BLaER1 treated with 17β-estradiol and CSF1 and Interleukin-3, amounts not matched to agents 10 nM and 100 nM (cell line): ENCODE results near the gene S100A16.
A peak's percentile ranks its signal among the peaks of the same experiment; 100 is the strongest.
"Not testable (repeated sequence)": the region's sequence is repeated elsewhere in the genome, so short reads cannot be mapped to it uniquely, and the experiment has no call there.

Experiments used
- H3K27ac ChIP-seq, 11 experiments: shearing (Covaris generic); formaldehyde crosslinking; 2 replicates each; pipeline ENCODE4 v1.8.1; 2022
- H3K27me3 ChIP-seq, 11 experiments: shearing (Covaris generic); formaldehyde crosslinking; 2 replicates each; pipeline ENCODE4 v1.8.1; 2022
- H3K36me3 ChIP-seq, 11 experiments: shearing (Covaris generic); formaldehyde crosslinking; 2 replicates each; pipeline ENCODE4 v1.8.1; 2022
- H3K4me1 ChIP-seq, 10 experiments: shearing (Covaris generic); formaldehyde crosslinking; 2 replicates each; pipeline ENCODE4 v1.8.1; 2022
- H3K4me2 ChIP-seq, 11 experiments: shearing (Covaris generic); formaldehyde crosslinking; 2 replicates each; pipeline ENCODE4 v1.8.1; 2022
- H3K4me3 ChIP-seq, 10 experiments: shearing (Covaris generic); formaldehyde crosslinking; 2 replicates each; pipeline ENCODE4 v1.8.1; 2022
- H3K9ac ChIP-seq, 11 experiments: shearing (Covaris generic); formaldehyde crosslinking; 2 replicates each; pipeline ENCODE4 v1.8.1; 2022
- H3K9me3 ChIP-seq, 11 experiments: shearing (Covaris generic); formaldehyde crosslinking; replicated peaks in 1 of 11; 2 replicates each; pipeline ENCODE4 v1.8.1; 2022
- H4K20me1 ChIP-seq, 11 experiments: shearing (Covaris generic); formaldehyde crosslinking; 2 replicates each; pipeline ENCODE4 v1.8.1; 2022
- Cebpa-rat ChIP-seq, 11 experiments: shearing (Covaris generic); IDR thresholded peaks; 2 replicates each; pipeline ENCODE4 v1.8.1; 2022

Gene S100A16

GRCh38 chr1:153602749-153603148 is 10.2 kb downstream of the S100A16 start:
- peak overlapping the region in 8 of 11 experiments; percentile 53 to 99 (median 96); a peak in 12 of 22 replicates for H3K27ac ChIP-seq
- H3K4me2 ChIP-seq: peak overlapping the region; percentile 40 to 97 (median 87); a peak in 20 of 22 replicates
- H3K36me3 ChIP-seq: no peaks in the 10 kb centered on the region
- H3K27me3 ChIP-seq: no peaks in the 10 kb centered on the region
- H3K4me3 ChIP-seq: no peak overlapping the region
- no peaks in the 10 kb centered on the region for H4K20me1 ChIP-seq
- TF ChIP-seq Cebpa-rat (IDR thresholded peaks at IDR 0.05): no peak
- H3K9ac ChIP-seq: no peak overlapping the region
- H3K9me3 ChIP-seq: no peaks in the 10 kb centered on the region
- H3K4me1 ChIP-seq: peaks cover 57 to 73% (median 67%) of the 10 kb centered on the region in 10 experiments

DNA sequence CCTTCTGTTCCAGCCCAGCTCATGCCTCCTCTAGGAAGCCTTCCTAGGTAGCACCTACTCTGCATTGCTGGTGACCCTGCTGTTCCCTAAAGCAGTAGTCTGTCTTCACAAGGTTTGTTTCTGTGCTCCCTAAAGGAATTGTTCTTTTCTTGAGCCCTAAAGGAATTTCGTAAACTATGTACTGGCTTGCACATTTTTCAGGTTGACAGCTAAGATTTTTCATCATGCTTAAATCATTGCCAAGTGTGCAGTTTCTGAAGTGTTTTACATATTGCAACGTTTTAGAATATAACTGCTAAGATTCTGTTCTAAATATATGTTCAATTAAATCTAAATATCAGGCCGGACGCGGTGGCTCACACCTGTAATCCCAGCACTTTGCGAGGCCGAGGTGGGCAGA is 13.1 kb downstream of the S100A16 start:
- H3K9ac ChIP-seq: peak overlapping the region in 9 of 11 experiments; percentile 52 to 90 (median 70); a peak in 17 of 22 replicates
- no peaks in the 10 kb centered on the region for H3K27me3 ChIP-seq
- no peak overlapping the region for H3K4me3 ChIP-seq
- no peaks in the 10 kb centered on the region for H4K20me1 ChIP-seq
- no peak for TF ChIP-seq Cebpa-rat (IDR thresholded peaks at IDR 0.05)
- no peaks in the 10 kb centered on the region for H3K36me3 ChIP-seq
- no peaks in the 10 kb centered on the region for H3K9me3 ChIP-seq
- H3K4me2 ChIP-seq: peak overlapping the region; percentile 79 to 97 (median 89)
- H3K27ac ChIP-seq: peak overlapping the region; percentile 27 to 99 (median 95); a peak in 21 of 22 replicates
- H3K4me1 ChIP-seq: peaks cover 60 to 80% (median 74%) of the 10 kb centered on the region in 10 experiments

DNA sequence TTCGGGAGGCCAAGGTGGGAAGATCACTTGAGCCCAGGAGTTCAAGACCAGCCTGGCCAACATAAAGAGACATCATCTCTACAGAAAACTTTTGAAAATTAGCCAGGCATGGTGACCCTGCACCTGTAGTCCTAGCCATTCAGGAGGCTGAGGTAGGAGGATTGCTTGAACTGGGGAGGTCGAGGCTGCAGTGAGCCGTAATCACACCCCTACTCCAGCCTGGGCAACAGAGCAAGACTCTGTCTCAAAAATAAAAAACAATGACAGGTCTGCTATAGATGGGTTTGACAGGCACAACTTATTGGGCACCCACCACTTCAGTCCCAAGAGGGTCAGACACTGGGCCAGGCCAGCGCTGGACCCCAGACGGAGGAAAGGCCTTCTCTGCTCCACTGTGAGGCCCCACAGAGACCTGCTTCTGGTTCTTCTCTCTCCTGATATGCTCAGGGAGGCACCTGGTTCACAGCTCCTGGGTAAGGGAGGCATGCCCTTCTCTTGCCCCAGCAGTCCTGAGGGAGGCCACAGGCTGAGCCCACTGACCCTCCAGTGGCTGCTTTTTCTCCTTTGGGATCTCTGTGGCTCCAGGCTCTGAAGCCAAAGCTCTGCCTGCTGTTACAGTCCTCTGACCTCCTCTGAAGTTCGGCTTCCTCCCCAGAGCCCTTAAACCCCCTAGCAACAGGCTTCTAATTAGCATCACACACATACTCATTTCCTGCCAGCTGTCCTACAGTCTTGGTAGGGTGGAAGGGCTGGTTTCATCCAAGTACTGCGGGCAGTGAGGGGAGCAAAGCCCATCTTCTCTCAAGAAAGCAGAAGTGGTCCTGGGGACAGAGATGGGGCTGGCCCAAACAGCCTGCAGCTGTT is 14.4 kb downstream of the S100A16 start:
- Histone ChIP-seq H3K4me1 (peaks cover 60 to 76% (median 71%) of the 10 kb centered on the region in 10 experiments), H3K27me3 (no peaks in the 10 kb centered on the region), H3K9me3 (no peaks in the 10 kb centered on the region), H3K9ac (peak overlapping the region; percentile 77 to 90 (median 85); a peak in 21 of 22 replicates), H4K20me1 (no peaks in the 10 kb centered on the region), H3K4me2 (peak overlapping the region; percentile 79 to 97 (median 91)), H3K36me3 (no peaks in the 10 kb centered on the region), H3K4me3 (peak overlapping the region in 6 of 10 experiments; percentile 32 to 53 (median 46); a peak in 8 of 20 replicates), H3K27ac (peak overlapping the region; percentile 90 to 99 (median 95))
- TF ChIP-seq Cebpa-rat (IDR thresholded peaks at IDR 0.05): peak in 1 of 11 experiments; percentile 36; a peak in 1 of 22 replicates

DNA sequence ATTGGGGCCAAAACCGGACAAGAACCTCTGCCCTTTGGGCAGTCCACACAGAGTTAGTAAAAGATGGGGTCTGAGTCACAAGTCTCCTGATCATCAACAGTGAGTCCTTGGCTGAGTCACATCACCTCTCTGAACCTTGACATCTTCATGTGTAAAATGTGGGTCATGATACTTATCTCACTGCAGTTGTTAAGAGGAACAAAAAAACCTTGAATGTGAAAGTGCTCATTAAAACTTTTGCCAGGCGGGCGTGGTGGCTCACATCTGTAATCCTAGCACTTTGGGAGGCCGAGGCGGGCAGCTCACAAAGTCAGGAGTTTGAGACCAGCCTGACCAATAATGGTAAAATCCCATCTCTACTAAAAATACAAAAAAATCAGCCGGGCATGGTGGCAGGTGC is 15.7 kb downstream of the S100A16 start:
- peak overlapping the region in 10 of 11 experiments; percentile 91 to 99 (median 96); a peak in 20 of 22 replicates for H3K27ac ChIP-seq
- peak overlapping the region in 5 of 11 experiments; percentile 17 to 88 (median 83); a peak in 5 of 22 replicates for H3K9ac ChIP-seq
- H3K4me1 ChIP-seq: peaks cover 51 to 64% (median 61%) of the 10 kb centered on the region in 10 experiments
- no peak overlapping the region for H3K4me3 ChIP-seq
- no peak for TF ChIP-seq Cebpa-rat (IDR thresholded peaks at IDR 0.05)
- H3K27me3 ChIP-seq: no peaks in the 10 kb centered on the region
- H3K4me2 ChIP-seq: peak overlapping the region; percentile 39 to 97 (median 91)
- H4K20me1 ChIP-seq: no peaks in the 10 kb centered on the region
- no peaks in the 10 kb centered on the region for H3K36me3 ChIP-seq
- no peaks in the 10 kb centered on the region for H3K9me3 ChIP-seq

- Histone ChIP-seq H3K4me2 (no peak overlapping the region), H3K27me3 (no peaks in the 10 kb centered on the region), H3K27ac (no peak overlapping the region), H4K20me1 (no peaks in the 10 kb centered on the region), H3K4me3 (no peak overlapping the region), H3K4me1 (peaks cover 12 to 34% (median 27%) of the 10 kb centered on the region in 10 experiments), H3K9me3 (no peaks in the 10 kb centered on the region), H3K36me3 (no peaks in the 10 kb centered on the region), H3K9ac (no peak overlapping the region)
- TF ChIP-seq Cebpa-rat (IDR thresholded peaks at IDR 0.05): no peak
Observed at GRCh38 chr1:153592748-153593147, 20.2 kb downstream of the S100A16 start.

DNA sequence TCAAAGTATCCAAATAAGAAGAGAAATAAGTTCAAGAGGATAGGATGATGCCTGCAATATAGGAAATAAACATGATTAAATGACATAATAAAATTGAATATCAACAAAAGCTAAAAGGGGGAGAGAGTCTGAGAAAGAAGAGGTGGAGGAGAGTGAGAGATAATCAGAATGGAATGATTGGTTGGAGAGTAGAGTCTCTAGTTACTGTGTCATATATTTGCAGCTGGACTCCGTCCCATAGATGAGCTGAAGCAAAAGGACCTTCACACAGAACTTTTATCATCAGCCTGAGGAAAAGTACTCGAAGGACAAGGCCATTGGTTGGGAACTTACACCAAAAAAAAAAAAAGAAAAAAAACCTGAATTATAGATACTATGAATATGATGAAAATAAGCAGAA is 24.5 kb downstream of the S100A16 start:
- no peak overlapping the region for H3K27ac ChIP-seq
- H3K9ac ChIP-seq: no peak overlapping the region
- H3K4me1 ChIP-seq: peaks cover 9 to 32% (median 21%) of the 10 kb centered on the region in 10 experiments
- H3K4me3 ChIP-seq: no peak overlapping the region
- no peaks in the 10 kb centered on the region for H3K9me3 ChIP-seq
- TF ChIP-seq Cebpa-rat (IDR thresholded peaks at IDR 0.05): no peak
- H3K4me2 ChIP-seq: peak overlapping the region in 8 of 11 experiments; percentile 8 to 64 (median 46); a peak in 5 of 22 replicates
- no peaks in the 10 kb centered on the region for H3K36me3 ChIP-seq
- no peaks in the 10 kb centered on the region for H3K27me3 ChIP-seq
- no peaks in the 10 kb centered on the region for H4K20me1 ChIP-seq

- not testable (repeated sequence) for H3K36me3 ChIP-seq, H3K4me3 ChIP-seq, H3K27me3 ChIP-seq, H4K20me1 ChIP-seq, H3K9me3 ChIP-seq, H3K27ac ChIP-seq, H3K9ac ChIP-seq
- Histone ChIP-seq H3K4me2 (peak overlapping the region in 9 of 11 experiments; percentile 34 to 64 (median 55); a peak in 14 of 22 replicates), H3K4me1 (peaks cover 9 to 31% (median 21%) of the 10 kb centered on the region in 10 experiments)
Observed at GRCh38 chr1:153588033-153588432, 24.9 kb downstream of the S100A16 start.

DNA sequence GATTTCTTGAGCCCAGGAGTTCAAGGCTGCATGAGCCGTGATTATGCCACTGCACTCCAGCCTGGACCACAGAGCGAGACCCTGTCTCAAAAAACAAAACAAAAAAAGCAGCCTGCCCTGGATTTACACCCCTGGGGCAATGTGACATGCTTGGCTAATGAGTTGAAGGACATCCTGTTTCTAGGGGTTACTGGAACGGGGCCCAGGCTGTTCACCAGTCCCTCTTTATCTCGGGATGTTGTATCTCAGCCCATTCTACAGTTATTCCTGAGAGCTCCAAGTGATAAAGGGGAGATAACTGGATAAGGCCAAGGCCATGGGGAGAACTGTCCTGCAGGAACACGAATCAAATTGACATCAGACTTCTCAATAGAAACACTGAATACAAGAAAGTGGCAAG is 25.6 kb downstream of the S100A16 start:
- H3K9me3 ChIP-seq: no peaks in the 10 kb centered on the region
- H4K20me1 ChIP-seq: no peaks in the 10 kb centered on the region
- no peak overlapping the region for H3K4me3 ChIP-seq
- TF ChIP-seq Cebpa-rat (IDR thresholded peaks at IDR 0.05): no peak
- H3K27me3 ChIP-seq: no peaks in the 10 kb centered on the region
- no peak overlapping the region for H3K9ac ChIP-seq
- H3K4me1 ChIP-seq: peaks cover 9 to 27% (median 21%) of the 10 kb centered on the region in 10 experiments
- peak overlapping the region in 9 of 11 experiments; percentile 34 to 64 (median 55); a peak in 19 of 22 replicates for H3K4me2 ChIP-seq
- peak overlapping the region in 2 of 11 experiments; percentile 12 to 22; a peak in 2 of 22 replicates for H3K27ac ChIP-seq
- H3K36me3 ChIP-seq: no peaks in the 10 kb centered on the region

DNA sequence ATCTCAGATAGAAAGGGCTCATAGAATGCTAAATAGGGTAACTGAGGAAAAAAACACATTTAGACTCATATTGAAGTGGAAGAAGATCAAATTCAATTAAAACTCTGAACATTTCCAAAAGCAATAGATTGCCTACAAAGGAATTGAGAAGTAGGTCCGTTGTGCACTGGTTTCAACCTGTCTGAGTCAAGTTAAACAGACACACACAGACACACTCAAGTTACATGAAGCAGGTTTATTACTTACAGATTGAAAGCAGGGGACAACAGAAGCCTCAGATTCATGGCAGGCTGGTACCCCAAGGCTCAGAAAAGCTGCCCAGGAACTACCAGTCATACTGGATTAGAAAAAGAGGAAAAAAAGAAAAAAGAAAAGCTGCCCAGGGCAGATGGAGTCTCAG is 26.6 kb downstream of the S100A16 start:
- H3K9ac ChIP-seq: 0 out of 22 replicates have a peak overlapping the region, but pooled peaks of 1 of the 11 experiments have one; percentile 13
- H3K4me3 ChIP-seq: no peak overlapping the region
- H3K36me3 ChIP-seq: no peaks in the 10 kb centered on the region
- no peaks in the 10 kb centered on the region for H3K27me3 ChIP-seq
- H3K9me3 ChIP-seq: no peaks in the 10 kb centered on the region
- no peaks in the 10 kb centered on the region for H4K20me1 ChIP-seq
- TF ChIP-seq Cebpa-rat (IDR thresholded peaks at IDR 0.05): no peak
- peak overlapping the region in 4 of 11 experiments; percentile 34 to 64 (median 60); a peak in 6 of 22 replicates for H3K4me2 ChIP-seq
- H3K4me1 ChIP-seq: peaks cover 9 to 27% (median 21%) of the 10 kb centered on the region in 10 experiments
- 0 out of 22 replicates have a peak overlapping the region, but pooled peaks of 1 of the 11 experiments have one; percentile 8 for H3K27ac ChIP-seq
